SK-N-SH (cell line): ENCODE measurements around the gene SPATA32. TPM values are rescaled to one million over a fixed set of nuclear protein-coding genes. Genes with fewer than 3 reads are reported as not detected.

ENCODE experiments used
- CTCF ChIA-PET: fragments of 300-600, 350-600 bp; formaldehyde crosslinking; extraction: SDS; loops from one replicate; lab custom pipeline; 2021; lab: Yijun Ruan, JAX
- POLR2A ChIA-PET: fragments of 350-600 bp; sonication (Branson Sonifier 250); formaldehyde crosslinking; extraction: SDS; loops from one replicate; lab custom pipeline; 2020; ENCODE audit warnings: antibody characterized with exemption, inconsistent platforms; lab: Yijun Ruan, JAX
- DNase-seq: peaks from one replicate; pipeline ENCODE4 v3.0.0; 2012
- H2AFZ ChIP-seq: fragments of 200-600 bp; sonication (generic); 2 replicates; pipeline ENCODE4 v1.8.1; 2016; ENCODE audit warnings: antibody characterized with exemption, mild to moderate bottlenecking, low read depth
- H3F3A ChIP-seq: fragments of 200-600 bp; sonication (generic); replicated peaks from 2 replicates; pipeline ENCODE3; 2016; ENCODE audit warnings: antibody characterized with exemption, mild to moderate bottlenecking; ENCODE audit not compliant: insufficient read depth
- H3K27ac ChIP-seq, 2 experiments: fragments of 200-500 bp in 1 of 2; fragments of 200-600 bp in 1 of 2; sonication (Bioruptor generic) in 1 of 2; sonication (generic), shearing (Covaris generic) in 1 of 2; 2 replicates each; pipeline versions ENCODE4 v1.5.1 to v1.6.1; 2014 to 2016; ENCODE audit warnings: low read depth in 2 of 2, inconsistent platforms in 1 of 2, low read length in 1 of 2, mild to moderate bottlenecking in 1 of 2, mixed read lengths in 1 of 2
- H3K27me3 ChIP-seq: fragments of 200-600 bp; sonication (generic), shearing (Covaris generic); 2 replicates; pipeline ENCODE4 v1.6.1; 2016; ENCODE audit warnings: mixed run types; ENCODE audit not compliant: insufficient read depth
- H3K36me3 ChIP-seq, 2 experiments: fragments of 200-500 bp in 1 of 2; fragments of 200-600 bp in 1 of 2; sonication (Bioruptor generic) in 1 of 2; sonication (generic) in 1 of 2; replicated peaks in 1 of 2; 2 replicates each; pipeline versions ENCODE3 to v1.5.1; 2014 to 2016; ENCODE audit warnings: low read length in 1 of 2, mild to moderate bottlenecking in 1 of 2; ENCODE audit not compliant: insufficient read depth in 2 of 2, control insufficient read depth in 1 of 2
- H3K4me1 ChIP-seq, 2 experiments: fragments of 200-500 bp in 1 of 2; fragments of 200-600 bp in 1 of 2; sonication (Bioruptor generic) in 1 of 2; sonication (generic), shearing (Covaris generic) in 1 of 2; 2 replicates each; pipeline versions ENCODE4 v1.5.1 to v1.6.1; 2014 to 2016; ENCODE audit warnings: low read depth in 1 of 2, low read length in 1 of 2, mixed run types in 1 of 2; ENCODE audit not compliant: insufficient read depth in 2 of 2, control insufficient read depth in 1 of 2
- H3K4me2 ChIP-seq: fragments of 200-600 bp; sonication (generic), shearing (Covaris generic); 2 replicates; pipeline ENCODE4 v1.6.1; 2017; ENCODE audit warnings: mixed run types
- H3K4me3 ChIP-seq, 2 experiments: fragments of 200-500 bp in 1 of 2; fragments of 200-600 bp in 1 of 2; sonication (Bioruptor generic) in 1 of 2; sonication (generic), shearing (Covaris generic) in 1 of 2; 2 replicates each; pipeline versions ENCODE4 v1.5.1 to v1.8.1; 2014 to 2016; ENCODE audit warnings: low read depth in 2 of 2, inconsistent platforms in 1 of 2, low read length in 1 of 2, mild to moderate bottlenecking in 1 of 2, mixed read lengths in 1 of 2, moderate library complexity in 1 of 2
- H3K79me2 ChIP-seq: fragments of 200-600 bp; sonication (generic); 2 replicates; pipeline ENCODE4 v1.8.1; 2017; ENCODE audit warnings: mild to moderate bottlenecking; ENCODE audit not compliant: insufficient read depth
- H3K9ac ChIP-seq: fragments of 200-600 bp; sonication (generic); 2 replicates; pipeline ENCODE4 v1.6.1; 2017; ENCODE audit warnings: mixed run types
- H3K9me2 ChIP-seq: fragments of 200-600 bp; sonication (generic); 2 replicates; pipeline ENCODE4 v1.6.1; 2017; ENCODE audit warnings: mixed run types
- H3K9me3 ChIP-seq: fragments of 200-600 bp; sonication (generic); 2 replicates; pipeline ENCODE4 v1.6.1; 2017; ENCODE audit warnings: mixed run types, mild to moderate bottlenecking, moderate library complexity
- H4K20me1 ChIP-seq: fragments of 200-600 bp; sonication (generic); 2 replicates; pipeline ENCODE4 v1.6.1; 2017; ENCODE audit warnings: mild to moderate bottlenecking, mixed run types; ENCODE audit not compliant: insufficient read depth
- EZH2phosphoT487 ChIP-seq: fragments of 200-600 bp; sonication (generic); IDR thresholded peaks from 2 replicates; pipeline ENCODE4 v1.6.1; 2017; ENCODE audit warnings: low read depth, mixed run types, mild to moderate bottlenecking, antibody characterized with exemption, moderate library complexity, borderline replicate concordance
- GABPA ChIP-seq: IDR thresholded peaks from 2 replicates; pipeline ENCODE4 v1.4.0; 2012; ENCODE audit warnings: low read depth, mild to moderate bottlenecking
- JUND ChIP-seq: IDR thresholded peaks from 2 replicates; pipeline ENCODE4 v1.4.0; 2012
- SIN3A ChIP-seq: IDR thresholded peaks from 2 replicates; pipeline ENCODE4 v1.6.1; 2012; ENCODE audit warnings: low read depth, mild to moderate bottlenecking, low read length, moderate library complexity, borderline replicate concordance
- SMC3 ChIP-seq: IDR thresholded peaks from 2 replicates; pipeline ENCODE4 v1.6.1; 2012; ENCODE audit warnings: low read depth, low read length, improper control_type of control experiment
- TAF1 ChIP-seq: IDR thresholded peaks from 2 replicates; pipeline ENCODE4 v1.6.1; 2012; ENCODE audit warnings: low read depth, mild to moderate bottlenecking, low read length, moderate library complexity, borderline replicate concordance
- WGBS: methylation state at CpG from one replicate; pipeline ENCODE4 v1.1.6; 2017; ENCODE audit warnings: low lambda C conversion rate; 5-methylcytosine and 5-hydroxymethylcytosine counted together
- polyA plus RNA-seq, 3 experiments: library from polyadenylated mRNA; depleted of rRNA; stranded (reverse); fragments of >200 nt; gene quantifications; 2 replicates each; pipeline ENCODE4 v1.2.3, GENCODE V29; 2012
- TF ChIP-seq, protein P1 (sequence below): fragments of 200-600 bp; sonication (generic); IDR thresholded peaks from 2 replicates; pipeline ENCODE4 v1.6.1; 2017; ENCODE audit warnings: antibody characterized with exemption, mild to moderate bottlenecking, moderate library complexity
- TF ChIP-seq, protein P2 (sequence below): fragments of 150-350 bp; IDR thresholded peaks from 2 replicates; pipeline ENCODE4 v1.6.1; 2016; ENCODE audit warnings: mild to moderate bottlenecking, low read depth, low read length

The SPATA32 gene
- polyA plus RNA-seq, 1 of the 3 experiments (the other 2 are of a cell fraction): not detected

DNA sequence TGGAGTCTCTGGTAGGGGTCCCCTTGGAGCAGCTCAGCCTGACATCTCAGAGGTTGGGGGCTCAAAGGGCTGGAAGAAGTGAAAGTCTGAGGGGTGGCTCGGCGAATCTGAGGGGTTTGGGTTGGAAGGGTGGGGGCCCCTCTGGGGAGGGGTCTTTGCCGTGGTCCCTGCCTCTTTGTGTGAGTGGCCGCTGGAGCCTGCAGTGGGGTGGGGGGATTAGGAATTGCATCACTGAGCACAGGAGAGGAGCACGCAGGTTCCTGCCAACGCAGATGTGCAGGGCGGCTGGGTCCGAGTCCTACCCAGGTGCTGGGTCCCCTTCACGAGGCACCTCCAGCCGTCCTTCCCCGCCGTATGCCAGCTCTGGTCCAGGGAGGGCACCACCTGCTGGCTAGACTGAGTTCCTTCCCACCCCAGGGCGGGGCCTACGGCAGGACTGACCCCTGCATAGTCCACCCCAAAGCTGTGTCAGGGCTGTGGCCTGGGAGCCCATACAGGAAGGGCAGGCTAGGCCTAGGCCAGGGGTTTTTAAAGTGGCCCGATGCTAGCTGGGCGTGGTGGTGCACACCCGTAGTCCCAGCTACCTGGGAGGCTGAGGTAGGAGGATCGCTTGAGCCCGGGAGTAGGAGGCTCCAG lies 30.3 kb downstream of the SPATA32 start:
- ChIA-PET CTCF (interaction anchor here (0.8 to 11.1 kb wide), 16 partner anchors 9 to 194 kb away, joined by 3 to 132 read pairs (median 6); partner anchors contain the start of genes ACBD4, FMNL1 and HEXIM1), POLR2A (interaction anchor here (0.5 to 1.0 kb wide), 3 partner anchors 13 to 156 kb away, joined by 3 to 6 read pairs (median 4); partner anchors contain the start of gene HEXIM1)
- Histone ChIP-seq H3K9me2 (no peaks in the 10 kb centered on the region), H3K9ac (no peak overlapping the region), H4K20me1 (no peaks in the 10 kb centered on the region), H3K9me3 (no peaks in the 10 kb centered on the region), H3K27ac (no peak overlapping the region), H3K4me2 (no peak overlapping the region), H3K79me2 (no peaks in the 10 kb centered on the region), H3K4me3 (no peak overlapping the region), H2AFZ (no peak overlapping the region), H3F3A (no peaks in the 10 kb centered on the region), H3K36me3 (no peaks in the 10 kb centered on the region), H3K27me3 (no peaks in the 10 kb centered on the region), H3K4me1 (peaks cover 4 to 13% of the 10 kb centered on the region in 2 experiments; a peak in 2 of 4 replicates)
- peak; percentile 76 for DNase-seq
- 73% methylated on average over 14 of the region's 19 CpGs for WGBS
- peak; percentile 30; the same call in 1 of the 2 replicates for TF ChIP-seq SMC3
- TF ChIP-seq, protein P1, sequence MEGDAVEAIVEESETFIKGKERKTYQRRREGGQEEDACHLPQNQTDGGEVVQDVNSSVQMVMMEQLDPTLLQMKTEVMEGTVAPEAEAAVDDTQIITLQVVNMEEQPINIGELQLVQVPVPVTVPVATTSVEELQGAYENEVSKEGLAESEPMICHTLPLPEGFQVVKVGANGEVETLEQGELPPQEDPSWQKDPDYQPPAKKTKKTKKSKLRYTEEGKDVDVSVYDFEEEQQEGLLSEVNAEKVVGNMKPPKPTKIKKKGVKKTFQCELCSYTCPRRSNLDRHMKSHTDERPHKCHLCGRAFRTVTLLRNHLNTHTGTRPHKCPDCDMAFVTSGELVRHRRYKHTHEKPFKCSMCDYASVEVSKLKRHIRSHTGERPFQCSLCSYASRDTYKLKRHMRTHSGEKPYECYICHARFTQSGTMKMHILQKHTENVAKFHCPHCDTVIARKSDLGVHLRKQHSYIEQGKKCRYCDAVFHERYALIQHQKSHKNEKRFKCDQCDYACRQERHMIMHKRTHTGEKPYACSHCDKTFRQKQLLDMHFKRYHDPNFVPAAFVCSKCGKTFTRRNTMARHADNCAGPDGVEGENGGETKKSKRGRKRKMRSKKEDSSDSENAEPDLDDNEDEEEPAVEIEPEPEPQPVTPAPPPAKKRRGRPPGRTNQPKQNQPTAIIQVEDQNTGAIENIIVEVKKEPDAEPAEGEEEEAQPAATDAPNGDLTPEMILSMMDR: peak; percentile 38
- TF ChIP-seq, protein P2, sequence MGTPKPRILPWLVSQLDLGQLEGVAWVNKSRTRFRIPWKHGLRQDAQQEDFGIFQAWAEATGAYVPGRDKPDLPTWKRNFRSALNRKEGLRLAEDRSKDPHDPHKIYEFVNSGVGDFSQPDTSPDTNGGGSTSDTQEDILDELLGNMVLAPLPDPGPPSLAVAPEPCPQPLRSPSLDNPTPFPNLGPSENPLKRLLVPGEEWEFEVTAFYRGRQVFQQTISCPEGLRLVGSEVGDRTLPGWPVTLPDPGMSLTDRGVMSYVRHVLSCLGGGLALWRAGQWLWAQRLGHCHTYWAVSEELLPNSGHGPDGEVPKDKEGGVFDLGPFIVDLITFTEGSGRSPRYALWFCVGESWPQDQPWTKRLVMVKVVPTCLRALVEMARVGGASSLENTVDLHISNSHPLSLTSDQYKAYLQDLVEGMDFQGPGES: no peak
- TF ChIP-seq TAF1: no peak

DNA sequence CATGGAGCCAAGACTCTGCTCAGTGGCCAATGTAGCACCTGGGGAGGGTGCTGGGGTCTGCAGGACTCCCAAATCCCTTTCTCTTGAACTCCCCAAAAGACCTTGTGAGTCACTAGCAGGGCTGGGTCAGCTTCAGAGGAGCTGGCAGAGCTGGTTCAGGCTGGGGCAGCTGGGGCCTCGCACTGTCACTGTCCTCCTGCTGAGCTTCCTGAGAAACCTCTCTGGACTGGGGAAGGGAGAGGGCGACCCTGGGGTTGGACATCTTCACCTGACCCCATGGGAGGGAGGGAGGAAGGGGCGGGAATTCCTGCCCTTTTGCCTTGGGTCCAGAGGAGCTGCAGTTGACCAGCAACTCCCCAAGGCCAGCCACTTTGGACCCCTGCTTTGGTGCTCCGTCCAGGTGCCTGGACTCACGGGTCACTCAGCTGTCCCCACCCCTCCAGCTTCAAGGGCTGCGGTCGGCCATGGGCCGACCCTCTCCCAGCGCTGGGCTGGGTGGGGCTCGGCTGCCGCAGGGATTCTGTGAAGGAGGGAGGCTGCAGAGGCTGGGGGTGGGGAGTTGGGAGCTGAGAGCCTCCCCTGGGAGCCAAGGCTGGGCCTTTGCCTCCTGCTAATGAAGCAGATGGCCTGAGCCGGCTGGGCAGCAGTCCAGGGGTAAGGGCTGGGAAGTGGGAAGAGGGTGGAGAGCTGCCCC lies 31.0 kb downstream of the SPATA32 start:
- Histone ChIP-seq H3K4me2 (no peak overlapping the region), H4K20me1 (no peaks in the 10 kb centered on the region), H3K27me3 (no peaks in the 10 kb centered on the region), H3K9me3 (no peaks in the 10 kb centered on the region), H3K4me1 (peaks cover 4 to 13% of the 10 kb centered on the region in 2 experiments; a peak in 2 of 4 replicates), H3F3A (peaks cover 2% of the 10 kb centered on the region), H3K9me2 (no peaks in the 10 kb centered on the region), H3K4me3 (no peak overlapping the region), H3K79me2 (no peaks in the 10 kb centered on the region), H3K27ac (no peak overlapping the region), H3K9ac (no peak overlapping the region), H2AFZ (no peak overlapping the region), H3K36me3 (no peaks in the 10 kb centered on the region)
- CTCF ChIA-PET: interaction anchor here (0.8 to 11.1 kb wide), 16 partner anchors 10 to 194 kb away, joined by 3 to 132 read pairs (median 6); partner anchors contain the start of genes ACBD4, FMNL1 and HEXIM1
- TF ChIP-seq GABPA: no peak
- no peak for TF ChIP-seq EZH2phosphoT487
- TF ChIP-seq SIN3A: no peak
- no peak for TF ChIP-seq JUND
- TF ChIP-seq TAF1: no peak
- peak; percentile 77 for DNase-seq
- POLR2A ChIA-PET: interaction anchor here (1.0 kb wide), 2 partner anchors 82 to 156 kb away, joined by 4 to 6 read pairs; partner anchors contain the start of gene HEXIM1
- 34% methylated on average over 8 of the region's 12 CpGs for WGBS
